OCI-M2 (cell line): ENCODE measurements around the gene RNGTT.
"Not testable (repeated sequence)": the region's sequence is repeated elsewhere in the genome, so short reads cannot be mapped to it uniquely, and the experiment has no call there.

Experiments used
- DNase-seq: peaks from one replicate; lab custom pipeline; 2025; ENCODE audit not compliant: unreplicated experiment; lab: John Stamatoyannopoulos, UW

Gene RNGTT

DNA sequence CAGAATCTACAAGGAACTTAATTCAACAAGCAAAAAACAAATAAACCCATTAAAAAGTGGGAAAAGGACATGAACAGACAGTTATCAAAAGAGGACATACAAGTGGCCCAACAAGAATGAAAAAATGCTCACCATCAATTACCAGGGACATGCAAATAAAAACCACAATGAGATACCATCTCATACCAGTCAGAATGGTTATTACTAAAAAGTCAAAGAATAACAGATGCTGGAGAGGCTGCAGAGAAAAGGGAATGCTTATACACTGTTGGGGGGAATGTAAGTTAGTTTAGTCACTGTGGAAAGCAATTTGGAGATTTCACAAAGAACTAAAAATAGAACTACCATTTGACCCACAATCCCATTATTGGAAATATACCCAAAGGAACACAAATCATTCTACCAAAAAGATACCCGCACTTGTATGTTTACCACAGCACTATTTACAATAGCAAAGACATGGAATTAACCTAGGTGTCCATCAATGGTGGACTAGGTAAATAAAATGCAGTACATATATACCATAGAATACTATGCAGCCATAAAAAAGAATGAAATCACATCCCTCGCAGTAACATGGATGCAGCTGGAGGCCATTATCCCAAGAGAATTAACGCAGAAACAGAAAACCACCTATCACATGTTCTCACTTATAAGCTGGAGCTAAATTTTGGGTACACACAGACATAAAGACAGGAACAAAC, 48.4 kb downstream of the RNGTT start:
- DNase-seq, result no peak

DNA sequence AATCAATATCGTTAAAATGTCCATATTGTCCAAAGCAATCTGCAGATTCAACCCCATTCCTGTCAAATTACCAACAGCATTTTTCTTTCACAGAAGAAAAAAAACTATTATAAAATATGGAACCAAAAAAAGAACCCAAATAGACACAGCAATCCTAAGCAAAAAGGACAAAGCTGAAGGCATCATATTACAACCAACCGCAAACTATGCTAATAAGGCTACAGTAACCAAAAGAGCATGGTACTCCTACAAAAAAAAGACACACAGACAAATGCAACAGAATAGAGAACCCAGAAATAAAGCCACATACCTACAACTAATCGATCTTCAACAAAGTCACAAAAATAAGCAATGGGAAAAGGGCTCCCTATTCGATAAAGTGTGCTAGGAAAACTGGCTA, 49.2 kb downstream of the RNGTT start:
- DNase-seq, result no peak

DNA sequence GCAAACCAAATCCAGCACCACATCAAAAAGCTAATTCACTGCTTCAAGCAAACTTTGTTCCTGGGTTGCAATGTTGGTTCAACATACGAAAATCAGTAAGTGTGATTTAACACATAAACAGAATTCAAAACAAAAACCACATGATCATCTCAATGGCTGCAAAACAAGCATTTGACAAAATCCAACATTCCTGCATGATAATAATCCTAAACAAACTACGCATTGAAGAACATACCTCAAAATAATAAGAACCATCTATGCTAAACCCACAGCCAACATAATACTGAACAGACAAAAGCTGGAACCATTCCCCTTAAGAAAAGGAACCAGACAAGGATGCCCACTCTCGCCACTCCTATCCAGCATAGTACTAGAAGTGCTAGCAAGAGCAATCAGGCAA, 49.9 kb downstream of the RNGTT start:
- no peak for DNase-seq

DNA sequence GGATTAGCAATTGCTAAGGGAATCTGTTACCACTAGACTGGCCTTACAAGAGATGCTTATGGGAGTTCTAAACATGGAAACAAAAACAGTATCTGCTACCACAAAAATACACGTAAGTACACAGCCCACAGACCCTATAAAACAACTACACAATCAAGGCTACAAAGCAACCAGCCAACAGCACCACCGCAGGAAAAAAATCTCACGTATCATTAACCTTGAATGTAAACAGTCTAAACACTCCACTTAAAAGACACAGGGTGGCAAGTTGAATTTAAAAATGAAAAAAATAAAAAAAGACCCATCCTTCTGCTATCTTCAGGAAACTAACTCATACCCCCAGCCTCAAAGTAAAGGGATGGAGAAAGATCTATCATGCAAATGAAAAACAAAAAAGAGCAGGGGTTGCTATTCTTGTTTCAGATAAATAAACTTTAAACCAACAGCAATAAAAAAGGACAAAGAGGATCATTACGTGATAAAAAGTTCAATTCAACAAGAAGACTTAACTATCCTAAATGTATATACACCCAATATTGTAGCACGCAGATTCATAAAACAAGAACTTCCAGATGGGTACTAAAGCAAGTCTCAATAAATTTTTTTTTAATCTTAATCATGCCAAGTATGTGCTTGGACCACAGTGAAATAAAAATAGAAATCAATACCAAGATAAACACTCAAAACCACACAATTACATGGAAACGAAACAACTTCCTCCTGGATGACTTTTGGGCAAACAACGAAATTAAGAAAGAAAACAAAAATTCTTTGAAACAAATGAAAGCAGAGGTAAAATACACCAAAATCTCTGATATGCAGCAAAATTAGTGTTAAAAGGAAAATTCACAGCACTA, 52.3 kb downstream of the RNGTT start:
- DNase-seq, result no peak

DNA sequence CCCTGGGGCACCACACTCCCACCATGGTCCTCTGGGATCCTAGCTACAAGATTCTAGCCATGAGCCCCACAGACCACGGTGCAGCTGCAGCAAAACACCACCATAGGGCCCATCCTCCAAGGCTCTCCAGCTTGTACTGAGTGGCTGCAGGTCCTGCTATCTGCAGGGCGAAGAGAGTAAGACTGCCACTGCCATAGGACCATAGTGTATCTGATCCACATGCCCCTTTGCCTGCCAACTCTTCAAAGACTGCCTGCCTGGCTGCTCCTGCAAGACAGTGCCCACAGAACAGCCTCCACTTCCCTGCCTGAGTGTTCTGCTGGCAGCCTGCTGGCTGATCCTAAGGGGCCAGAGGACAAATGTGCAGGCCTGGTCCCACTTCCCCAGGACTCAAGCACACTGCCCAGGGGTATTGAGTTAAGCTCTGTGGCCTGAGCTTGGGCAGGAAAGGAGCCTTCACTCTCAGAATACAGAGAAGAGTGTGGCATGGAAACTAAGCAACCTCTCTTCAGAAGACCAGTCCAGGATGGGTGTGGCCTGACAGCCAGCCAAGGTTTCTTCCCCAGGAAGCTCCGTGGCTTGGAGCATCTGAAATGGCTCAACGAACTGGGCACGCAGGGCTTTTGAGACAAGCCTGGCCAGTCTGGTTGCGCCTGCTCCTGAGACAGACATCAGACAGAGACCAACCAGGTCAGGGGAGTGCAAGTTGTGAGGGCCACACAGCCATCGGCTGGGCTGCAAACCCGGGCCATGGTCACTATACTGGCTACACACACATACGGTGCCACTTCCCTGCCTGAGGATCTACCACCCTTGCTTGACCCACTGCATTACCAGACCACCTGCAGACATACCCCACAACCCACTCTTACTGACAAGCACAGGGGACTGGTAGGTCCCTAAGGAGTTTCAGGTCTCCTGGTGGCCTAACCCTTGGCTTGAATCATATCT, 54.5 kb downstream of the RNGTT start:
- DNase-seq, result no peak

DNA sequence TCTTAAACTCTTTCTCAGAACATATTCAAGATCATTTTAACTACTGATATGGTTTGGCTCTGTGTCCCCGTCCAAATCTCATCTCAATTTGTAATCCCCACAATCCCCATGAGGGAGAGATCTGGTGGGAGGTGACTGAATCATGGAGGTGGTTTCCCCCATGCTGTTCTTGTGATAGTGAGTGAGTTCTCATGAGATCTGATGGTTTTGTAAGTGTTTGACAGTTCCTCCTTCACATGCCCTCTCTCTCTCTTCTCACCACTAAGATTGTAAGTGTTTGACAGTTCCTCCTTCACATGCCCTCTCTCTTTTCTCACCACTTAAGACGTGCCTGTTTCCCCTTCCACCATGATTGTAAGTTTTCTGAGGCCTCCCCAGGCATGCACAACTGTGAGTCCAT, 56.3 kb downstream of the RNGTT start:
- DNase-seq, result not testable (repeated sequence)

DNA sequence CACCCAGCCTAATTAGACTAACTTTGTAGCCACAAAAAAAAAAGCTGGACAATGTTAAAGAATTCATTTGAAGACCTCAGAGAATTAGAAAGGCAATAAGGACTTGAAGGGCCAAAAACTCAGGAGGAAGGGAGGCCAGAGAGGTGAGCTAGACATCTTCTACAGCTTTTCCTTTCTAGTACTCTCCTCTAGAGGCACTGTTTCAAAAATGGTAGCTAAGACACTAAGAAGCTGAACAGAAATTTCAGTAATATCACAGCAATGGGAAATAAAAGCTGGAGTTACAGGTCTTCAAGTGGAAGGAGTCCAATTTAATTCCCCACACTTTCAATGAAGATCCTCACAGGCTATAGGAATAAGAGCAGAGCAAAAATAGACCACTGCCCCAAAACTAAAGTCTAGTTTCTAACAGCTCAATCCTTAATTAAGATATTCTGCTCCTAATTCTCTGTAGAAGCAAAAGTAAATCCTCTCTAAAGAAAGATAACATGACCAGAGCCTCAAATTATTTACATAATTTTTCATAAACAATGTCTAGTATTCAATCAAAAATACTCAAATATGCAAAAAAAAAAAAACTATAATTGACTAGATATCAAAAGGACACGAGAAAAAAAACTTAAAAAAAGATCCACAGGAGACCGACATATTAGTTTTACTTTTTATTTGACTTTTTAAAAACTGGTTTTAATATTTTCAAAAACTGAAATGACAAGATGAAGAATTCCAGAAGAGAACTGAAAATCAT, 63.7 kb downstream of the RNGTT start:
- no peak for DNase-seq

DNA sequence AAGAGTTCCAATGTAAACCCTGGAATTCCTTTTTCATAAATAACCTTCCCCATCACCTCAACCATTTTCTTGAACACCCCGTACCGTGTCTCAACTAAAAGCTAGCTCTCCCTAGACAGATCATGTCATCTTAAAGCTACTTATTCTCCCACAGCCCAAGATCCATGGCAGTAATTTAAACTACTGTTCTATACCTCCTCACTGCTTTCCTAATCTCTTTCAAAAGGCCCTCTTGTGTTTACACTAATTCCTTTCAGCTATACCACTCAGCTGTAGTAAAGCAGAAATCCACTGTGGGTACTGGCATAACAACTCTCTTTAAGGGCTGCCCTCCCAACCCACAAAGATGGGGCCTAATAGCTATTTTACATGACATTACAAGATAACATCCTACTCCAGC, 67.5 kb downstream of the RNGTT start:
- no peak for DNase-seq

DNA sequence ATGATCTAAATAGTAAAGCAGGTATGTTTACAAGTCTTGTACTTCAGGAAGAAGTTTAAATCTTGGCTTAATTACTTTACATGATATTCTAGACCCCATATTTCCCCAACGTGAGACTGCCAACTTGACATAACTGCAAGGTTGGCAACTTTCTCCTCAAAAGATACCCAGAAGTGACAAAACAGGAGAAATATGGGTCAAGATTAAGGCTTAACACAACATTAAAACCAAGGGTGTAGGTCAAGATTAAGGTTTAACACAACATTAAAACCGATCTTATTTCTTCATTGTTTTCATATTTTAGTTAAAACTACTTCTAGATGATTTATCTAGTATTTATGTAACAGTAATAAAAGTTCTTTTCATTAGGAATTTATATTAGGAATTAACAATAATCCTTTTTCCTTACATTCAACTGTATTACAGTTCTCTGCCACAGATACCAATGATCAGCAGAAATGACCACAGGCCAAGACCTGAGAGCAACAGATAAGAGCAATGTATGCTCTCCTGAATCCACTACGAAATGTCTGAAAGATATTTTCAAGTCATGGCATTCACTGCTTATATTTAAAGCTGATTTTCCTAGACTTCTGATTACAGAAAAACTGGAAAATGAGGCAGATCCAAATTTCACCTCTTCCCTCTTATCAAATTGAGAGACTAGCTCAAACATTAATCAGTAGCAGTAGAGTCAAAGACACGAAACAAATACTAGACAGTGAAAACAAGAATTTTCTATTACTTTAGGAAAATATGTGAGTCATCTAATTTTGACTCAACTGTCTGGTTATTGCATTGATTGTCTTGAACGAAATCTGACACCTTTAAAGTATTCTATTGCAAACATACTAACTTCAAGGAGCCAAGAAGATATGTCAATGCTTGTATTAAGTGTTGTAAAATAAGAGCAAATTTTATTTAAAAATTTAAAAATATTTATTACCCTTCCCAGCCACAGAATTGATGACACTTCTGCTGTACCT, 72.3 kb downstream of the RNGTT start:
- peak; percentile 62 for DNase-seq

DNA sequence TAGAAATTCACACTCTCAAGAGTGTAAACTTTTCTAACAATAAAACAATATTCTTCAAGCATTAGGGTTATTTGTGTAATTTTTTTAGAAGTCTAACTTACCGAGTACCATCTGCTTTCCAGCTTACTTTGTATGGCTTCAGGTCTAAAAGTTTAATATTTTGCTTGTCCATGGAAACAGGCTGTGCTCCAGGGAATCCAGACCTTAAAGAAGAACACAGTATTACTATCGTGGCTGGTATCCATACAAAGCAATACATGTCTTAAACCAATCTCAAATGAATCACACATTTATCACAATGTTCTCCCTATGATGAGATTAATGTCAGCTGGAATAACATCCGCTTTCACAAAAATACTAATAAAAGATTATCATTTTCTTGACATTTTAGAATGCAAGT, 73.0 kb downstream of the RNGTT start:
- DNase-seq, result no peak

DNA sequence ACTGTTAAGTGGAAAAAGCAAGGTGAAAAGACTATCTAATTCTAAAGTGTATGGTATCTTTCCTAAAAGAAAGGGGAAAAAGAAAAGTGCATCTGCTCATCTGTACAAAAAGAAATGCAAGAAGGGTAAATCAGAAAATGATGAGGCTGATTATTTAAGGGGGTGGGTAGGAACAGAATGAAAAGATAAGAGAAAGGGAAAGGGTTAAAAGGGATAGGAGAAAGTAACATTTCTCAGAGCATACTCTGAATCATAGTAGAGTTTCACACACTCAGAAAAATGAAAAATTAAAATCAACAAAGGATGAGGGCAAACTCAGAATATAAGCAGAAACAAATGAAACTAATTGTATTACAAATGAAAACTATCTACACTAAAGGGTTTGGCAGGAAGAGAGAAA, 79.1 kb downstream of the RNGTT start:
- DNase-seq, result no peak

DNA sequence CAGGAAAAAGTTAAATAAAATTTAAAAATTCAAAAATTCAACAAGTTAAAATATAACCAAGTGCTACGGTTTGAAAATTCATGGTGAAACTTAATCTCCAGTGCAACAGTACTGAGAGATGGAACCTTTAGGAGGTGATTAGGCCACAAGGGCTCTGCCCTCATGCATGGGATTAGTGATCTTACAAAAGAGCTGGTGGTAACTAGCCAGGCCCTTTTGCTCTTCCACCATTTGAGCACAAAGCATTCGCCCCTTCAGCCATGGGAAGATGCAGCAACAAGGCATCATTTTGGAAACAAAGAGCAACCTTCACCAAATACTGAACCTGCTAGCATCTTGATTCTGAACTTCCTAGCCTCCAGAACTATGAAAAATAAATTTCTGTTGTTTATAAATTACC, 80.9 kb downstream of the RNGTT start:
- no peak for DNase-seq

DNA sequence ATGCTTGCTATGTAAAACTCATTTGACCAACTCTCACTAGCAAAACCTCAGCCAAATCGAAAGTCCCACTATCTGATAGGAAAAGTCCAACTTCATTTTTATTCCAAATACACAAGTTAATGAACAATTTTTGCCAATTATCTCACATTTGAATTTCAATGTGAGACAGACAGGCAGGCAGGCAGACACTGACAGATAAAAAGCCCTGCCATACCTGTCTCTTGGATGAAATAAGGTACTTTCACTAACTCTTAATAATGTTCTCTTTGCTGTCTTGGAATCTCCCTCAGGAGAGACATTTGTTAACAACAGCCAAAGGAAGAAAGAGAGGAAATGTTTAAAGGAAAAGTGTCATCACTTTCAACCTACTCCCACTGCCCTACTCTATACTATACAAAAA, 82.0 kb downstream of the RNGTT start:
- DNase-seq, result no peak

DNA sequence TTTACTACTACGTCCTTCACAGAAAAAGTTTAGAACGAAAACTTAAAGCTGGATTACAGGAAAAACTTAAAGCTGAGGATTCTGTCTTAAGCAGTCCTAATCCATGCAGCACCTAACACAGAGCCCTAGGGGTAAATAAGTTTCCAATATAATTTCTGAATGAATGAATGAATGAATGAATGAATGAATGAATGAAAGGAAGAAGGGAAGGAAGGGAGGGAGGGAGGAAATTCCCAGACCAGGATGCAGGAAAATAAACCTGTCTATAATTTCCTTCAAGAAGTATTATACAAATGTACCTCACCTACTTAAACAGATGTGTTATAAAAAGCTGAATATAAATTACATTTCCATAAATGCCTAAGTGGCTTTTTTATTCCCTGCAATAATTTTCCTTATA, 83.4 kb downstream of the RNGTT start:
- no peak for DNase-seq

DNA sequence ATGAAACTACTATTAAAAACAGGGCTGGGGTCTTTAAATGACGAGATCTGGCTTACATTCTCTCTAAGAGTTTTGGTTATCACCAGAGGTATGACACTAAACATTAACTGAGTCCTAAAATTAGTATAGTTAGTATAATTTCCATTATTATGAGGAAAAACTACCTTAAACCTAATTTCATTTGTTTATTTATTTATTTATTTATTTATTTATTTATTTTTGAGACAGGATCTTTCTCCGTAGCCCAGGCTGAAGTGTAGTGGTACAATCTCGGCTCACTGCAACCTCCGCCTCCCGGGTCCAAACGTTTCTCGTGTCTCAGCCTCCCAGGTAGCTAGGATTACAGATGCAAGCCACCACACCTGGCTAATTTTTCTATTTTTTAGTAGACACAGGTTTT, 85.5 kb downstream of the RNGTT start:
- no peak for DNase-seq

DNA sequence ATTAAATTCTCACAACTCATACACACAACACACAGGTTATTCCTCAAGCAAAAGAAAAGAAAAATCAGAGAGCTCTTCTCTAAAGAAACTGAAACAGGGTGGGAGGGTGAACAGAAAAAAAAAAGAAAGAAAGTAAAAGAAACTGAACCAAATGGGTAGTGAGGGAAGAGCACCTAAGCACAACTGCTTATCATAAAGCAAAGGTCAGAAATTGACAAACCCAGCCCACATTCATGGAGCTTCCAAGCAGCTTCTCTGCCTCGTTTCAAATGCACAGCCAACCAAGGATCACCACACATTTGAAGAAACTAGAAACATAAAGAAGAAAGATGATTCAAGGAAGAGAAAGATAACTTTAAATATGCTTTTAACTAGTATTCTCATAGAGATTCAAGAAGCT, 90.5 kb downstream of the RNGTT start:
- no peak for DNase-seq

DNA sequence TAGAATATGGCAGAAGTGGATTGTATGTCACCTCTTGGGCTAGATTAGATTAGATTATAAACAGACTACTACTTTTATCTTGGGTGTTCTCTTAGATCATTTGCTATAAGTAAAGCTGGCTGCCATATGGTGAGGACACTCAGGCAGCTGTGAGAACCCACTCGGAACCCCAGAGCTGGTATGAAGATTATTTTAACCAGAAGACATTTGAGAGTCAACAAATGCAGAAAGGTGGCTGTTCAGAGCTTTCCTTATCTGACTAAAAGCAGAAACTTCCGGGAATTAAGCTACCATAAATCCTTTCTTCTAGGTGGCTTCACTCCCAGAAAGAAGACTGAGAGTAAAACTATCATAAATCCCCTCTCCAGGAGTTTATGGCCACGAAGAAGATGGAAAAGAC, 91.9 kb downstream of the RNGTT start:
- no peak for DNase-seq

DNA sequence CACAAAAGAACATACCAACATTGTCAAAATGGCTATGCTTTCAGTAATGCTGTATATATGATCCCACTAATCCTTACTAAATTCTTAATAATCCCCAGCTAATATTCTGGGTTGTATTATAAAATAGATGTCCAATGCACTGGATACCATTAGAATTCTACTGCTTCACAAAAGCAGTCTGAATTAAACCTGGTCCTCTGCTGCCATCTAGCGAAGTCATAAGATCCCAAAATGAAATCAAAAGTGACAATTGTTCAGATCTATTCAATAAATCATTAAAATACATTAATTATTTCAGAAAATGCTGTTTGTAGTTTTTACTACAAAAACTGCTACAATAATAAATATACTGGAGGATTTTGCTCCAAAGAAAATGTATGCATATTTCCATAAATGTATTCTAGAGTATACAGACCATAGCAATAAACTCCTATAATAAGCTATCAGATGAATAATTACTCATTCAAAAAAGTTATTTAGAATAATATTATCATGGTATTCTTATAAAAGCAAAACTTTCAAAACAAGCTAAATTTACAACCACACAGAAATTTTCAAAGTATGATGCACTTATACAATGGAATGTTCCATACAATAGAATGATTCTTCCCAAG, 92.6 kb downstream of the RNGTT start:
- no peak for DNase-seq
